WTC11 (cell line): ENCODE data around the gene FHIT.

ENCODE experiments used
- ATF1 ChIP-seq: sonication (generic); formaldehyde crosslinking; IDR thresholded peaks from 2 replicates; pipeline ENCODE4 v1.8.1; 2023; ENCODE audit warnings: mild to moderate bottlenecking, moderate library complexity, missing genetic modification reagents
- CREB1 ChIP-seq: sonication (generic); formaldehyde crosslinking; IDR thresholded peaks from 2 replicates; pipeline ENCODE4 v1.8.0; 2023; ENCODE audit warnings: mild to moderate bottlenecking, missing genetic modification reagents
- CREM ChIP-seq: sonication (generic); formaldehyde crosslinking; IDR thresholded peaks from 2 replicates; pipeline ENCODE4 v1.8.1; 2022; ENCODE audit warnings: mild to moderate bottlenecking, missing genetic modification reagents, moderate library complexity
- GABPB1 ChIP-seq: sonication (generic); formaldehyde crosslinking; IDR thresholded peaks from 2 replicates; pipeline ENCODE4 v1.8.1; 2023; ENCODE audit warnings: mild to moderate bottlenecking, missing genetic modification reagents
- NFYB ChIP-seq: sonication (generic); formaldehyde crosslinking; conservative IDR thresholded peaks from 2 replicates; pipeline ENCODE4 v1.8.0; 2022; ENCODE audit warnings: low read depth, missing genetic modification reagents
- NR1H2 ChIP-seq: sonication (generic); formaldehyde crosslinking; IDR thresholded peaks from 2 replicates; pipeline ENCODE4 v1.9.0; 2021; ENCODE audit warnings: mild to moderate bottlenecking, moderate library complexity, missing genetic modification reagents
- TP53 ChIP-seq: sonication (generic); formaldehyde crosslinking; IDR thresholded peaks from 2 replicates; pipeline ENCODE4 v1.8.1; 2023; ENCODE audit warnings: mild to moderate bottlenecking, missing genetic modification reagents
- ZNF232 ChIP-seq: sonication (generic); formaldehyde crosslinking; IDR thresholded peaks from 2 replicates; pipeline ENCODE4 v1.8.0; 2022; ENCODE audit warnings: mild to moderate bottlenecking, missing genetic modification reagents
- ZNF263 ChIP-seq: sonication (generic); formaldehyde crosslinking; IDR thresholded peaks from 2 replicates; pipeline ENCODE4 v1.8.1; 2022; ENCODE audit warnings: low read depth, mild to moderate bottlenecking, moderate library complexity, missing genetic modification reagents
- TF ChIP-seq, protein P1 (sequence below): fragments of 200-600 bp; IDR thresholded peaks from 2 replicates; pipeline ENCODE4 v1.8.0; 2022; ENCODE audit warnings: antibody characterized with exemption
- TF ChIP-seq, protein P2 (sequence below): fragments of 250-450 bp; sonication (Bioruptor Pico); IDR thresholded peaks from 2 replicates; pipeline ENCODE4 v1.9.0; 2021; ENCODE audit warnings: mild to moderate bottlenecking, borderline replicate concordance
- TF ChIP-seq, protein P3 (sequence below): fragments of 250-450 bp; sonication (Bioruptor Pico); IDR thresholded peaks from 2 replicates; pipeline ENCODE4 v1.9.0; 2021; ENCODE audit warnings: moderate library complexity, mild to moderate bottlenecking, inconsistent platforms, borderline replicate concordance
- TF ChIP-seq, protein P4 (sequence below): sonication (generic); formaldehyde crosslinking; conservative IDR thresholded peaks from 2 replicates; pipeline ENCODE4 v1.8.1; 2022; ENCODE audit warnings: mild to moderate bottlenecking, missing genetic modification reagents

DNA sequence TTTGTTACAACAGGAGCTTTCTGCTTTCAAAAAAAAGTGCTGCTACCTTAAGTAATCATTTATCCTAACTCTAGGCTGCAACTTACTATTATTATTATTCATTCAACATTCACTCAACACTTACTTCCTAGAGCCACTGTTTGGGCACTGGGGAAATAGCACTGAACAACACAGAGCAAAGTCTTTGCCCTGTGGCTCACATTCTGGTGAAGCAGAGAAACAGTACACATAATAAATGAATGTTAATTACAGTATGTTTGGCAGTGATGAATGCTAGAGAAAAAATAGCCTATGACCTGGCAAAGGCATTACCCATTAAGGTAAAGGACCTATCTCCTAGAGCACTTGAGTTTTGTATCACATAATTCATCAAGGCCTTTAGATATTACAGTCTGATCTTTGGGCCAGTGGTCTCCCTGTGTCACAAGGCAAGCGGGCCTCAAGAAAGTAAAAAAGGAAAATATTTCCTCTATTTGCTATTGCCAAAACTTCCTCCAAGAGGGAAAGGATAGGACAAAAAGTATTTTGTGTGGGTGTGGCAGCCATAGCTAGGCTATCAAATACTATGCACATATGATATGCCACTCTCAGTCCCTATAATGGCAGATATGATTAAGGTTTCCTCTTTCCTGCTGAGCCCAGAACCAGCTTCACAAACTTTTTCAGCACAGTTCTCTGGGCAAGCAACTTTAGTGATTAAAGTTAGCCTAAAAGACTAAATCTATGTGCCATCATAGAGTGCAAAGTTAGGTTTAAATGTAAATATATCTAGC is 142.8 kb downstream of the FHIT start:
- TF ChIP-seq, protein P1, sequence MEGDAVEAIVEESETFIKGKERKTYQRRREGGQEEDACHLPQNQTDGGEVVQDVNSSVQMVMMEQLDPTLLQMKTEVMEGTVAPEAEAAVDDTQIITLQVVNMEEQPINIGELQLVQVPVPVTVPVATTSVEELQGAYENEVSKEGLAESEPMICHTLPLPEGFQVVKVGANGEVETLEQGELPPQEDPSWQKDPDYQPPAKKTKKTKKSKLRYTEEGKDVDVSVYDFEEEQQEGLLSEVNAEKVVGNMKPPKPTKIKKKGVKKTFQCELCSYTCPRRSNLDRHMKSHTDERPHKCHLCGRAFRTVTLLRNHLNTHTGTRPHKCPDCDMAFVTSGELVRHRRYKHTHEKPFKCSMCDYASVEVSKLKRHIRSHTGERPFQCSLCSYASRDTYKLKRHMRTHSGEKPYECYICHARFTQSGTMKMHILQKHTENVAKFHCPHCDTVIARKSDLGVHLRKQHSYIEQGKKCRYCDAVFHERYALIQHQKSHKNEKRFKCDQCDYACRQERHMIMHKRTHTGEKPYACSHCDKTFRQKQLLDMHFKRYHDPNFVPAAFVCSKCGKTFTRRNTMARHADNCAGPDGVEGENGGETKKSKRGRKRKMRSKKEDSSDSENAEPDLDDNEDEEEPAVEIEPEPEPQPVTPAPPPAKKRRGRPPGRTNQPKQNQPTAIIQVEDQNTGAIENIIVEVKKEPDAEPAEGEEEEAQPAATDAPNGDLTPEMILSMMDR, result no peak
- TF ChIP-seq, protein P2, sequence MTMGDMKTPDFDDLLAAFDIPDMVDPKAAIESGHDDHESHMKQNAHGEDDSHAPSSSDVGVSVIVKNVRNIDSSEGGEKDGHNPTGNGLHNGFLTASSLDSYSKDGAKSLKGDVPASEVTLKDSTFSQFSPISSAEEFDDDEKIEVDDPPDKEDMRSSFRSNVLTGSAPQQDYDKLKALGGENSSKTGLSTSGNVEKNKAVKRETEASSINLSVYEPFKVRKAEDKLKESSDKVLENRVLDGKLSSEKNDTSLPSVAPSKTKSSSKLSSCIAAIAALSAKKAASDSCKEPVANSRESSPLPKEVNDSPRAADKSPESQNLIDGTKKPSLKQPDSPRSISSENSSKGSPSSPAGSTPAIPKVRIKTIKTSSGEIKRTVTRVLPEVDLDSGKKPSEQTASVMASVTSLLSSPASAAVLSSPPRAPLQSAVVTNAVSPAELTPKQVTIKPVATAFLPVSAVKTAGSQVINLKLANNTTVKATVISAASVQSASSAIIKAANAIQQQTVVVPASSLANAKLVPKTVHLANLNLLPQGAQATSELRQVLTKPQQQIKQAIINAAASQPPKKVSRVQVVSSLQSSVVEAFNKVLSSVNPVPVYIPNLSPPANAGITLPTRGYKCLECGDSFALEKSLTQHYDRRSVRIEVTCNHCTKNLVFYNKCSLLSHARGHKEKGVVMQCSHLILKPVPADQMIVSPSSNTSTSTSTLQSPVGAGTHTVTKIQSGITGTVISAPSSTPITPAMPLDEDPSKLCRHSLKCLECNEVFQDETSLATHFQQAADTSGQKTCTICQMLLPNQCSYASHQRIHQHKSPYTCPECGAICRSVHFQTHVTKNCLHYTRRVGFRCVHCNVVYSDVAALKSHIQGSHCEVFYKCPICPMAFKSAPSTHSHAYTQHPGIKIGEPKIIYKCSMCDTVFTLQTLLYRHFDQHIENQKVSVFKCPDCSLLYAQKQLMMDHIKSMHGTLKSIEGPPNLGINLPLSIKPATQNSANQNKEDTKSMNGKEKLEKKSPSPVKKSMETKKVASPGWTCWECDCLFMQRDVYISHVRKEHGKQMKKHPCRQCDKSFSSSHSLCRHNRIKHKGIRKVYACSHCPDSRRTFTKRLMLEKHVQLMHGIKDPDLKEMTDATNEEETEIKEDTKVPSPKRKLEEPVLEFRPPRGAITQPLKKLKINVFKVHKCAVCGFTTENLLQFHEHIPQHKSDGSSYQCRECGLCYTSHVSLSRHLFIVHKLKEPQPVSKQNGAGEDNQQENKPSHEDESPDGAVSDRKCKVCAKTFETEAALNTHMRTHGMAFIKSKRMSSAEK (CRISPR knock-in tag), result no peak
- TF ChIP-seq ZNF263 (CRISPR knock-in tag) (no peak), CREB1 (no peak), NFYB (CRISPR knock-in tag) (no peak), ATF1 (CRISPR knock-in tag) (no peak), CREM (no peak), TP53 (CRISPR knock-in tag) (no peak), GABPB1 (no peak), ZNF232 (CRISPR knock-in tag) (no peak), NR1H2 (CRISPR knock-in tag) (no peak)
- TF ChIP-seq, protein P3, sequence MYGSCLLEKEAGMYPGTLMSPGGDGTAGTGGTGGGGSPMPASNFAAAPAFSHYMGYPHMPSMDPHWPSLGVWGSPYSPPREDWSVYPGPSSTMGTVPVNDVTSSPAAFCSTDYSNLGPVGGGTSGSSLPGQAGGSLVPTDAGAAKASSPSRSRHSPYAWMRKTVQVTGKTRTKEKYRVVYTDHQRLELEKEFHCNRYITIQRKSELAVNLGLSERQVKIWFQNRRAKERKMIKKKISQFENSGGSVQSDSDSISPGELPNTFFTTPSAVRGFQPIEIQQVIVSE (CRISPR knock-in tag), result no peak
- TF ChIP-seq, protein P4, sequence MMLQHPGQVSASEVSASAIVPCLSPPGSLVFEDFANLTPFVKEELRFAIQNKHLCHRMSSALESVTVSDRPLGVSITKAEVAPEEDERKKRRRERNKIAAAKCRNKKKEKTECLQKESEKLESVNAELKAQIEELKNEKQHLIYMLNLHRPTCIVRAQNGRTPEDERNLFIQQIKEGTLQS (CRISPR knock-in tag), result no peak
